ENCODE measurements around the gene SLC16A14. TPM values are rescaled to one million over a fixed set of nuclear protein-coding genes. Genes with fewer than 3 reads are reported as not detected.

SLC16A14 gene
- total RNA-seq, 1 experiment from 2014 or later: 7.9 TPM

DNA sequence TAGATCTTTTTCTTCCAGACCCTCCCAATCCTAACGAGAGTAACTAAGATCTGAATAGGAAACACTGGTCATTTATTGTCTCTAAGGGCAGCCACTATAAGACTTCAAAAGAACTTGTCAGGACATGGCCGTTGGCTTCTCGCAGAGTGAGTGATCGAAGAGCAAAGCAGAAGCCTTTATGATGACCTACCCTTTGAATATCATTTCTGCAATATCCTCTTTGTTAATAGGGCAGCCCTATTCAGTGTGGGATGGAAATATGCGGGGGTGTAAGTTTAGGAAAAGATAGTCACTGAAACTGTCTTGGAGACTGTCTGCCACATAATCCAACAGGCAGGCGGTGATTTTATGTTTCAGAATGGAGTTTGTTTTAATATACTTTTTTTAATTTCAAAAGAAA lies 75.5 kb downstream of the SLC16A14 start (continued):
- TF ChIP-seq POLR2AphosphoS5 (IDR thresholded peaks at IDR 0.05; ENCODE audit: low read depth, low read length): no peak

Other genes with a start within 250 kb of the SLC16A14 start
- 175 TPM for gene TRIP12, start 146.9 kb downstream of the SLC16A14 start, total RNA-seq (2021; ENCODE audit: unreplicated experiment)
- 3.8 TPM for gene FBXO36, start 146.4 kb downstream of the SLC16A14 start, total RNA-seq (2021; ENCODE audit: unreplicated experiment)
- 8.5 TPM for gene SP110, start 151.1 kb upstream of the SLC16A14 start, total RNA-seq (2021; ENCODE audit: unreplicated experiment)
- 2.6 TPM for gene SP140, start 156.8 kb upstream of the SLC16A14 start, total RNA-seq (2021; ENCODE audit: unreplicated experiment)

Data from HCT116 (cell line).